ENCODE results near the gene ATP13A2.

GRCh38 chr1:17061486-17061885, 49.8 kb upstream of the ATP13A2 start:
- TF ChIP-seq CTCF (conservative IDR thresholded peaks at IDR 0.05; ENCODE audit: low read length) = no peak
- TF ChIP-seq EZH2phosphoT487 (IDR thresholded peaks at IDR 0.05; ENCODE audit: borderline replicate concordance, low read depth, low read length) = no peak
